WTC11 (cell line): ENCODE data around the gene LARGE1. TPM values are rescaled to one million over a fixed set of nuclear protein-coding genes. Genes with fewer than 3 reads are reported as not detected.

ENCODE experiments used
- ATAC-seq: fragments of 200-7000 bp; cut with Tn5 transposase; 2 replicates; pipeline ENCODE4 v1.10.0; 2021; ENCODE audit warnings: mild to moderate bottlenecking, moderate library complexity
- CTCF ChIA-PET: fragments of 300-600 bp; sonication (Branson Sonifier 250); formaldehyde crosslinking; loops from one replicate; lab custom pipeline; 2021; ENCODE audit warnings: antibody characterized with exemption; lab: Charles Lee
- POLR2A ChIA-PET: fragments of 350-600 bp; sonication (Branson Sonifier 250); formaldehyde crosslinking; loops from one replicate; lab custom pipeline; 2021; ENCODE audit warnings: antibody characterized with exemption; lab: Charles Lee
- DNase-seq: peaks from one replicate; pipeline ENCODE4 v3.0.0; 2021; ENCODE audit warnings: low spot score
- H3K27ac Mint-ChIP-seq: 2 replicates; pipeline ENCODE4 v1.8.0; 2021; ENCODE audit warnings: mixed read lengths
- H3K27me3 Mint-ChIP-seq: 2 replicates; pipeline ENCODE4 v1.8.0; 2021; ENCODE audit warnings: low read depth, mild to moderate bottlenecking, moderate library complexity, mixed read lengths
- H3K36me3 Mint-ChIP-seq: 2 replicates; pipeline ENCODE4 v1.8.0; 2021; ENCODE audit warnings: mixed read lengths
- H3K4me1 Mint-ChIP-seq: 2 replicates; pipeline ENCODE4 v1.8.0; 2022; ENCODE audit warnings: mixed read lengths
- H3K4me3 Mint-ChIP-seq: 2 replicates; pipeline ENCODE4 v1.8.0; 2021; ENCODE audit warnings: mild to moderate bottlenecking, moderate library complexity, mixed read lengths
- H3K9me3 Mint-ChIP-seq: 2 replicates; pipeline ENCODE4 v1.8.0; 2021; ENCODE audit warnings: mixed read lengths
- ATF2 ChIP-seq: sonication (generic); formaldehyde crosslinking; IDR thresholded peaks from 2 replicates; pipeline ENCODE4 v1.8.1; 2022; ENCODE audit warnings: low read depth, missing genetic modification reagents, borderline replicate concordance
- CBFB ChIP-seq: sonication (generic); formaldehyde crosslinking; IDR thresholded peaks from 2 replicates; pipeline ENCODE4 v1.8.1; 2022; ENCODE audit warnings: mild to moderate bottlenecking, low read depth, missing genetic modification reagents
- GRHL2 ChIP-seq: fragments of 250-450 bp; sonication (Bioruptor Pico); IDR thresholded peaks from 2 replicates; pipeline ENCODE4 v1.8.0; 2022; ENCODE audit warnings: mild to moderate bottlenecking, moderate library complexity; ENCODE audit not compliant: insufficient replicate concordance, severe bottlenecking
- IRF2 ChIP-seq: sonication (generic); formaldehyde crosslinking; IDR thresholded peaks from 2 replicates; pipeline ENCODE4 v1.8.0; 2022; ENCODE audit warnings: low read depth, missing genetic modification reagents, borderline replicate concordance
- MYBL2 ChIP-seq: sonication (generic); formaldehyde crosslinking; IDR thresholded peaks from 2 replicates; pipeline ENCODE4 v1.8.1; 2023; ENCODE audit warnings: mild to moderate bottlenecking, moderate library complexity, missing genetic modification reagents
- NFATC4 ChIP-seq: fragments of 250-450 bp; sonication (Bioruptor Pico); IDR thresholded peaks from 2 replicates; pipeline ENCODE4 v1.9.0; 2021; ENCODE audit warnings: mild to moderate bottlenecking
- NR1H2 ChIP-seq: sonication (generic); formaldehyde crosslinking; IDR thresholded peaks from 2 replicates; pipeline ENCODE4 v1.9.0; 2021; ENCODE audit warnings: mild to moderate bottlenecking, moderate library complexity, missing genetic modification reagents
- OVOL2 ChIP-seq: fragments of 250-450 bp; sonication (Bioruptor Pico); IDR thresholded peaks from 2 replicates; pipeline ENCODE4 v1.9.0; 2021; ENCODE audit warnings: mild to moderate bottlenecking, borderline replicate concordance
- TEAD1 ChIP-seq: sonication (generic); formaldehyde crosslinking; IDR thresholded peaks from 2 replicates; pipeline ENCODE4 v1.8.0; 2022; ENCODE audit warnings: mild to moderate bottlenecking, missing genetic modification reagents
- ZBTB21 ChIP-seq: sonication (generic); formaldehyde crosslinking; IDR thresholded peaks from 2 replicates; pipeline ENCODE4 v1.8.1; 2023; ENCODE audit warnings: mild to moderate bottlenecking, missing genetic modification reagents, borderline replicate concordance
- ZNF121 ChIP-seq: sonication (generic); formaldehyde crosslinking; IDR thresholded peaks from 2 replicates; pipeline ENCODE4 v1.8.0; 2023; ENCODE audit warnings: missing genetic modification reagents
- ZNF138 ChIP-seq: sonication (generic); formaldehyde crosslinking; conservative IDR thresholded peaks from 2 replicates; pipeline ENCODE4 v1.8.1; 2022; ENCODE audit warnings: mild to moderate bottlenecking, moderate library complexity, missing genetic modification reagents
- ZNF317 ChIP-seq: sonication (generic); formaldehyde crosslinking; IDR thresholded peaks from 2 replicates; pipeline ENCODE4 v1.8.1; 2023; ENCODE audit warnings: low read depth, mild to moderate bottlenecking, moderate library complexity, missing genetic modification reagents, borderline replicate concordance
- total RNA-seq: library from RNA; stranded (reverse); gene quantifications from 3 replicates; pipeline ENCODE4 v1.2.3, GENCODE V29; 2021
- TF ChIP-seq, protein P1 (sequence below): fragments of 250-450 bp; sonication (Bioruptor Pico); IDR thresholded peaks from 2 replicates; pipeline ENCODE4 v2.1.2; 2022; ENCODE audit warnings: mild to moderate bottlenecking, moderate library complexity
- TF ChIP-seq, protein P2 (sequence below): fragments of 250-450 bp; sonication (Bioruptor Pico); IDR thresholded peaks from 2 replicates; pipeline ENCODE4 v1.9.0; 2021; ENCODE audit warnings: mild to moderate bottlenecking
- TF ChIP-seq, protein P3 (sequence below): sonication (generic); formaldehyde crosslinking; IDR thresholded peaks from 2 replicates; pipeline ENCODE4 v1.8.0; 2022; ENCODE audit warnings: mild to moderate bottlenecking, missing genetic modification reagents
- TF ChIP-seq, protein P4 (sequence below): sonication (generic); formaldehyde crosslinking; IDR thresholded peaks from 2 replicates; pipeline ENCODE4 v1.8.0; 2022; ENCODE audit warnings: mild to moderate bottlenecking, missing genetic modification reagents
- TF ChIP-seq, protein P5 (sequence below): sonication (generic); formaldehyde crosslinking; IDR thresholded peaks from 2 replicates; pipeline ENCODE4 v1.8.0; 2023; ENCODE audit warnings: missing genetic modification reagents, mild to moderate bottlenecking, borderline replicate concordance
- TF ChIP-seq, protein P6 (sequence below): sonication (generic); formaldehyde crosslinking; IDR thresholded peaks from 2 replicates; pipeline ENCODE4 v1.8.1; 2022; ENCODE audit warnings: mild to moderate bottlenecking, missing genetic modification reagents, moderate library complexity, borderline replicate concordance

LARGE1 gene
- total RNA-seq, 1 experiment from 2014 or later, result 72.6 TPM

GRCh38 chr22:33931406-33931805 is 11.1 kb upstream of the LARGE1 start:
- ChIA-PET POLR2A (no interaction called here), CTCF (no interaction called here)
- TF ChIP-seq TEAD1 (CRISPR knock-in tag) (no peak), MYBL2 (no peak), NFATC4 (CRISPR knock-in tag) (no peak), ZNF317 (no peak), ATF2 (no peak), ZBTB21 (no peak), ZNF121 (CRISPR knock-in tag) (no peak), NR1H2 (no peak), CBFB (CRISPR knock-in tag) (no peak), IRF2 (CRISPR knock-in tag) (no peak), ZNF138 (CRISPR knock-in tag) (no peak), GRHL2 (CRISPR knock-in tag) (no peak), OVOL2 (CRISPR knock-in tag) (no peak)
- TF ChIP-seq, protein P1, sequence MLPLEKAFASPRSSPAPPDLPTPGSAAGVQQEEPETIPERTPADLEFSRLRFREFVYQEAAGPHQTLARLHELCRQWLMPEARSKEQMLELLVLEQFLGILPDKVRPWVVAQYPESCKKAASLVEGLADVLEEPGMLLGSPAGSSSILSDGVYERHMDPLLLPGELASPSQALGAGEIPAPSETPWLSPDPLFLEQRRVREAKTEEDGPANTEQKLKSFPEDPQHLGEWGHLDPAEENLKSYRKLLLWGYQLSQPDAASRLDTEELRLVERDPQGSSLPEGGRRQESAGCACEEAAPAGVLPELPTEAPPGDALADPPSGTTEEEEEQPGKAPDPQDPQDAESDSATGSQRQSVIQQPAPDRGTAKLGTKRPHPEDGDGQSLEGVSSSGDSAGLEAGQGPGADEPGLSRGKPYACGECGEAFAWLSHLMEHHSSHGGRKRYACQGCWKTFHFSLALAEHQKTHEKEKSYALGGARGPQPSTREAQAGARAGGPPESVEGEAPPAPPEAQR, result no peak
- TF ChIP-seq, protein P2, sequence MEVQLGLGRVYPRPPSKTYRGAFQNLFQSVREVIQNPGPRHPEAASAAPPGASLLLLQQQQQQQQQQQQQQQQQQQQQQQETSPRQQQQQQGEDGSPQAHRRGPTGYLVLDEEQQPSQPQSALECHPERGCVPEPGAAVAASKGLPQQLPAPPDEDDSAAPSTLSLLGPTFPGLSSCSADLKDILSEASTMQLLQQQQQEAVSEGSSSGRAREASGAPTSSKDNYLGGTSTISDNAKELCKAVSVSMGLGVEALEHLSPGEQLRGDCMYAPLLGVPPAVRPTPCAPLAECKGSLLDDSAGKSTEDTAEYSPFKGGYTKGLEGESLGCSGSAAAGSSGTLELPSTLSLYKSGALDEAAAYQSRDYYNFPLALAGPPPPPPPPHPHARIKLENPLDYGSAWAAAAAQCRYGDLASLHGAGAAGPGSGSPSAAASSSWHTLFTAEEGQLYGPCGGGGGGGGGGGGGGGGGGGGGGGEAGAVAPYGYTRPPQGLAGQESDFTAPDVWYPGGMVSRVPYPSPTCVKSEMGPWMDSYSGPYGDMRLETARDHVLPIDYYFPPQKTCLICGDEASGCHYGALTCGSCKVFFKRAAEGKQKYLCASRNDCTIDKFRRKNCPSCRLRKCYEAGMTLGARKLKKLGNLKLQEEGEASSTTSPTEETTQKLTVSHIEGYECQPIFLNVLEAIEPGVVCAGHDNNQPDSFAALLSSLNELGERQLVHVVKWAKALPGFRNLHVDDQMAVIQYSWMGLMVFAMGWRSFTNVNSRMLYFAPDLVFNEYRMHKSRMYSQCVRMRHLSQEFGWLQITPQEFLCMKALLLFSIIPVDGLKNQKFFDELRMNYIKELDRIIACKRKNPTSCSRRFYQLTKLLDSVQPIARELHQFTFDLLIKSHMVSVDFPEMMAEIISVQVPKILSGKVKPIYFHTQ (CRISPR knock-in tag), result no peak
- TF ChIP-seq, protein P3, sequence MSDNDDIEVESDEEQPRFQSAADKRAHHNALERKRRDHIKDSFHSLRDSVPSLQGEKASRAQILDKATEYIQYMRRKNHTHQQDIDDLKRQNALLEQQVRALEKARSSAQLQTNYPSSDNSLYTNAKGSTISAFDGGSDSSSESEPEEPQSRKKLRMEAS, result no peak
- TF ChIP-seq, protein P4, sequence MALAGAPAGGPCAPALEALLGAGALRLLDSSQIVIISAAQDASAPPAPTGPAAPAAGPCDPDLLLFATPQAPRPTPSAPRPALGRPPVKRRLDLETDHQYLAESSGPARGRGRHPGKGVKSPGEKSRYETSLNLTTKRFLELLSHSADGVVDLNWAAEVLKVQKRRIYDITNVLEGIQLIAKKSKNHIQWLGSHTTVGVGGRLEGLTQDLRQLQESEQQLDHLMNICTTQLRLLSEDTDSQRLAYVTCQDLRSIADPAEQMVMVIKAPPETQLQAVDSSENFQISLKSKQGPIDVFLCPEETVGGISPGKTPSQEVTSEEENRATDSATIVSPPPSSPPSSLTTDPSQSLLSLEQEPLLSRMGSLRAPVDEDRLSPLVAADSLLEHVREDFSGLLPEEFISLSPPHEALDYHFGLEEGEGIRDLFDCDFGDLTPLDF (CRISPR knock-in tag), result no peak
- TF ChIP-seq, protein P5, sequence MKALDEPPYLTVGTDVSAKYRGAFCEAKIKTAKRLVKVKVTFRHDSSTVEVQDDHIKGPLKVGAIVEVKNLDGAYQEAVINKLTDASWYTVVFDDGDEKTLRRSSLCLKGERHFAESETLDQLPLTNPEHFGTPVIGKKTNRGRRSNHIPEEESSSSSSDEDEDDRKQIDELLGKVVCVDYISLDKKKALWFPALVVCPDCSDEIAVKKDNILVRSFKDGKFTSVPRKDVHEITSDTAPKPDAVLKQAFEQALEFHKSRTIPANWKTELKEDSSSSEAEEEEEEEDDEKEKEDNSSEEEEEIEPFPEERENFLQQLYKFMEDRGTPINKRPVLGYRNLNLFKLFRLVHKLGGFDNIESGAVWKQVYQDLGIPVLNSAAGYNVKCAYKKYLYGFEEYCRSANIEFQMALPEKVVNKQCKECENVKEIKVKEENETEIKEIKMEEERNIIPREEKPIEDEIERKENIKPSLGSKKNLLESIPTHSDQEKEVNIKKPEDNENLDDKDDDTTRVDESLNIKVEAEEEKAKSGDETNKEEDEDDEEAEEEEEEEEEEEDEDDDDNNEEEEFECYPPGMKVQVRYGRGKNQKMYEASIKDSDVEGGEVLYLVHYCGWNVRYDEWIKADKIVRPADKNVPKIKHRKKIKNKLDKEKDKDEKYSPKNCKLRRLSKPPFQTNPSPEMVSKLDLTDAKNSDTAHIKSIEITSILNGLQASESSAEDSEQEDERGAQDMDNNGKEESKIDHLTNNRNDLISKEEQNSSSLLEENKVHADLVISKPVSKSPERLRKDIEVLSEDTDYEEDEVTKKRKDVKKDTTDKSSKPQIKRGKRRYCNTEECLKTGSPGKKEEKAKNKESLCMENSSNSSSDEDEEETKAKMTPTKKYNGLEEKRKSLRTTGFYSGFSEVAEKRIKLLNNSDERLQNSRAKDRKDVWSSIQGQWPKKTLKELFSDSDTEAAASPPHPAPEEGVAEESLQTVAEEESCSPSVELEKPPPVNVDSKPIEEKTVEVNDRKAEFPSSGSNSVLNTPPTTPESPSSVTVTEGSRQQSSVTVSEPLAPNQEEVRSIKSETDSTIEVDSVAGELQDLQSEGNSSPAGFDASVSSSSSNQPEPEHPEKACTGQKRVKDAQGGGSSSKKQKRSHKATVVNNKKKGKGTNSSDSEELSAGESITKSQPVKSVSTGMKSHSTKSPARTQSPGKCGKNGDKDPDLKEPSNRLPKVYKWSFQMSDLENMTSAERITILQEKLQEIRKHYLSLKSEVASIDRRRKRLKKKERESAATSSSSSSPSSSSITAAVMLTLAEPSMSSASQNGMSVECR (CRISPR knock-in tag), result no peak
- TF ChIP-seq, protein P6, sequence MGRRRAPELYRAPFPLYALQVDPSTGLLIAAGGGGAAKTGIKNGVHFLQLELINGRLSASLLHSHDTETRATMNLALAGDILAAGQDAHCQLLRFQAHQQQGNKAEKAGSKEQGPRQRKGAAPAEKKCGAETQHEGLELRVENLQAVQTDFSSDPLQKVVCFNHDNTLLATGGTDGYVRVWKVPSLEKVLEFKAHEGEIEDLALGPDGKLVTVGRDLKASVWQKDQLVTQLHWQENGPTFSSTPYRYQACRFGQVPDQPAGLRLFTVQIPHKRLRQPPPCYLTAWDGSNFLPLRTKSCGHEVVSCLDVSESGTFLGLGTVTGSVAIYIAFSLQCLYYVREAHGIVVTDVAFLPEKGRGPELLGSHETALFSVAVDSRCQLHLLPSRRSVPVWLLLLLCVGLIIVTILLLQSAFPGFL (CRISPR knock-in tag), result no peak
- no peak overlapping the region for H3K4me3 Mint-ChIP-seq
- no peak overlapping the region for H3K27ac Mint-ChIP-seq
- H3K27me3 Mint-ChIP-seq, result no peaks in the 10 kb centered on the region; the same call in 1 of the 2 replicates
- no peaks in the 10 kb centered on the region for H3K36me3 Mint-ChIP-seq
- ATAC-seq (no peak), DNase-seq (no peak)
- H3K4me1 Mint-ChIP-seq, result no peaks in the 10 kb centered on the region
- H3K9me3 Mint-ChIP-seq, result peaks cover 4% of the 10 kb centered on the region; the same call in 1 of the 2 replicates
